ENCODE data around the gene ERC2. TPM values are rescaled to one million over a fixed set of nuclear protein-coding genes. Genes with fewer than 3 reads are reported as not detected.
"Not testable (repeated sequence)": the region's sequence is repeated elsewhere in the genome, so short reads cannot be mapped to it uniquely, and the experiment has no call there.

The ERC2 gene
- total and polyA plus RNA-seq, 2 of the 8 experiments (the other 6 are each of a cell fraction or from before 2014, with no cell fraction given) = 16.4 to 22.8 TPM

DNA sequence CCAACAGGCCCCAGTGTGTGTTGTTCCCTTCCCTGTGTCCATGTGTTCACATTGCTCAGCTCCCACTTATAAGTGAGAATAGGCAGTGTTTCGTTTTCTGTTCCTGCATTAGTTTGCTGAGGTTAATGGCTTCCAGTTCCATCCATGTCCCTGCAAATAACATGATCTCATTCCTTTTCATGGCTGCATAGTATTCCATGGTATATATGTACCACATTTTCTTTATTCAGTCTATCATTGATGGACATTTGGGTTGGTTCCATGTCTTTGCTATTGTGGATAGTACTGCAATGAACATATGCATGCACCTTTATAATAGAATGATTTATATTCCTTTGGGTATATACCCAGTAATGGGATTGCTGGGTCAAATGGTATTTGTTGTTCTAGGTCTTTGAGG is 452.9 kb downstream of the ERC2 start:
- H2BK120ac ChIP-seq (replicated peaks; ENCODE audit: low read depth, low read length); H3K27me3 ChIP-seq (replicated peaks in 1 of 4; ENCODE audit: control insufficient read depth in 3 of 4, extremely low read depth in 1 of 4, insufficient read depth in 3 of 4, low read length in 3 of 4); H2AFZ ChIP-seq (ENCODE audit: low read length); H3K23ac ChIP-seq (ENCODE audit: insufficient read length); H2BK5ac ChIP-seq (ENCODE audit: low read depth, low read length); H3K9me3 ChIP-seq (ENCODE audit: insufficient read depth in 2 of 2, low read depth in 1 of 2, low read length in 1 of 2); H2BK15ac ChIP-seq (ENCODE audit: low read length); H2BK20ac ChIP-seq (ENCODE audit: low read length); H3K36me3 ChIP-seq (ENCODE audit: control insufficient read depth in 2 of 4, insufficient read depth in 4 of 4, low read length in 3 of 4); H3K23me2 ChIP-seq (ENCODE audit: low read depth, low read length); H3K18ac ChIP-seq (ENCODE audit: extremely low read depth, low read length); H3K56ac ChIP-seq (replicated peaks; ENCODE audit: insufficient read length, low read depth, low read length); POLR2A ChIA-PET (ENCODE audit: partially characterized antibody); H3K4me2 ChIP-seq (ENCODE audit: insufficient read depth in 1 of 2, low read depth in 2 of 2, low read length in 2 of 2); H3K4me1 ChIP-seq (replicated peaks in 1 of 4; ENCODE audit: control insufficient read depth in 3 of 4, insufficient read depth in 4 of 4, low read length in 3 of 4); H3K4me3 ChIP-seq (ENCODE audit: extremely low read depth in 1 of 4, insufficient read depth in 2 of 4, low read depth in 3 of 4, low read length in 4 of 4); H3K4ac ChIP-seq (replicated peaks; ENCODE audit: insufficient read length, low read depth, low read length); DNase-seq (ENCODE audit: low read depth in 1 of 2, low spot score in 2 of 2); H3K14ac ChIP-seq (ENCODE audit: insufficient read length); H4K8ac ChIP-seq (ENCODE audit: extremely low read depth, insufficient read depth, low read length); H3K27ac ChIP-seq (ENCODE audit: low read depth, low read length); H4K5ac ChIP-seq (ENCODE audit: insufficient read length, low read depth, low read length); H2BK12ac ChIP-seq (ENCODE audit: low read depth, low read length); H3K79me2 ChIP-seq (ENCODE audit: control insufficient read depth in 1 of 2, insufficient read depth in 2 of 2, low read length in 2 of 2); H4K20me1 ChIP-seq (replicated peaks in 1 of 2; ENCODE audit: control insufficient read depth in 1 of 2, insufficient read depth in 2 of 2, low read length in 2 of 2); H3K79me1 ChIP-seq (ENCODE audit: low read depth, low read length); H2AK5ac ChIP-seq (ENCODE audit: low read depth, low read length); H3K9ac ChIP-seq (replicated peaks in 1 of 4; ENCODE audit: extremely low read depth in 1 of 4, low read depth in 3 of 4, low read length in 3 of 4); H4K91ac ChIP-seq (replicated peaks; ENCODE audit: insufficient read length, low read length); FAIRE-seq: not testable (repeated sequence)
- TF ChIP-seq KDM1A (IDR thresholded peaks at IDR 0.05; ENCODE audit: borderline replicate concordance, low read length) = 0 out of 2 replicates have a peak, but pooled peaks have one; percentile 45
- CTCF ChIA-PET (ENCODE audit: partially characterized antibody) = interaction anchor here (0.7 to 1.4 kb wide), 2 partner anchors 8 to 236 kb away, joined by 3 read pairs; no protein-coding TSS in a partner anchor
- WGBS, 2 experiments (ENCODE audit: extremely low coverage in 1 of 2, insufficient coverage in 1 of 2, insufficient read length in 1 of 2, insufficient replicate concordance in 2 of 2, low coverage in 1 of 2, low lambda C conversion rate in 2 of 2, missing lambda C conversion rate in 1 of 2) = 92% methylated on average over 1 of the region's 1 CpG; no CpG with 5 or more reads in 1 of the 2 experiments

All from H1 (cell line).